Trophoblast cell (in vitro differentiated cells and primary cell): ENCODE results near the gene HLA-DQB1. TPM values are rescaled to one million over a fixed set of nuclear protein-coding genes. Genes with fewer than 3 reads are reported as not detected.
"Not testable (repeated sequence)": the region's sequence is repeated elsewhere in the genome, so short reads cannot be mapped to it uniquely, and the experiment has no call there.

Experiments
- DNase-seq, 2 donors: peaks; one replicate each; pipeline ENCODE4 v3.0.0-alpha.2; 2016
- H2AFZ ChIP-seq: 2 replicates; pipeline ENCODE4 v1.6.1; 2013; ENCODE audit warnings: low read length, moderate library complexity, mild to moderate bottlenecking; ENCODE audit not compliant: insufficient read depth, poor library complexity
- H2AK5ac ChIP-seq: 2 replicates; pipeline ENCODE4 v1.6.1; 2013; ENCODE audit warnings: mild to moderate bottlenecking, low read length
- H2BK120ac ChIP-seq: 2 replicates; pipeline ENCODE4 v1.6.1; 2013; ENCODE audit warnings: low read length, mild to moderate bottlenecking, moderate library complexity; ENCODE audit not compliant: insufficient read depth, poor library complexity
- H2BK12ac ChIP-seq: 2 replicates; pipeline ENCODE4 v1.6.1; 2013; ENCODE audit warnings: mild to moderate bottlenecking, low read length, moderate library complexity
- H2BK5ac ChIP-seq: 2 replicates; pipeline ENCODE4 v1.6.1; 2013; ENCODE audit warnings: low read length, low read depth, moderate library complexity, mild to moderate bottlenecking; ENCODE audit not compliant: poor library complexity
- H3K14ac ChIP-seq: 2 replicates; pipeline ENCODE4 v1.6.1; 2013; ENCODE audit warnings: mild to moderate bottlenecking, low read length
- H3K18ac ChIP-seq: 2 replicates; pipeline ENCODE4 v1.6.1; 2013; ENCODE audit warnings: mild to moderate bottlenecking, low read length
- H3K23ac ChIP-seq: 2 replicates; pipeline ENCODE4 v1.6.1; 2013; ENCODE audit warnings: low read length
- H3K27ac ChIP-seq: 2 replicates; pipeline ENCODE4 v1.5.1; 2013; ENCODE audit warnings: low read depth, mild to moderate bottlenecking, inconsistent platforms, low read length, moderate library complexity
- H3K27me3 ChIP-seq: 2 replicates; pipeline ENCODE4 v1.6.1; 2013; ENCODE audit warnings: inconsistent platforms, mild to moderate bottlenecking, low read length, moderate library complexity; ENCODE audit not compliant: insufficient read depth
- H3K36me3 ChIP-seq, 2 experiments: 1 replicate in 1 of 2; 2 replicates in 1 of 2; pipeline ENCODE4 v1.6.1; 2013; ENCODE audit warnings: low read length in 2 of 2, mild to moderate bottlenecking in 2 of 2, moderate library complexity in 1 of 2; ENCODE audit not compliant: insufficient read depth in 2 of 2, control insufficient read depth in 1 of 2
- H3K4ac ChIP-seq: 2 replicates; pipeline ENCODE4 v1.6.1; 2013; ENCODE audit warnings: low read depth, mild to moderate bottlenecking, low read length, moderate library complexity
- H3K4me1 ChIP-seq, 2 experiments: 1 replicate in 1 of 2; 2 replicates in 1 of 2; pipeline ENCODE4 v1.6.1; 2013; ENCODE audit warnings: low read length in 2 of 2, mild to moderate bottlenecking in 2 of 2, moderate library complexity in 1 of 2; ENCODE audit not compliant: insufficient read depth in 2 of 2, control insufficient read depth in 1 of 2
- H3K4me2 ChIP-seq: 2 replicates; pipeline ENCODE4 v1.6.1; 2013; ENCODE audit warnings: inconsistent platforms, mild to moderate bottlenecking, low read length, moderate library complexity
- H3K4me3 ChIP-seq: 2 replicates; pipeline ENCODE4 v1.5.1; 2013; ENCODE audit warnings: mild to moderate bottlenecking, low read depth, low read length, inconsistent platforms
- H3K79me1 ChIP-seq: one replicate; pipeline ENCODE4 v1.6.1; 2013; ENCODE audit warnings: low read length
- H3K79me2 ChIP-seq: 2 replicates; pipeline ENCODE4 v1.6.1; 2013; ENCODE audit warnings: low read length, mild to moderate bottlenecking; ENCODE audit not compliant: control insufficient read depth, insufficient read depth, poor library complexity
- H3K9ac ChIP-seq: 2 replicates; pipeline ENCODE4 v1.6.1; 2013; ENCODE audit warnings: mild to moderate bottlenecking, low read length
- H3K9me3 ChIP-seq: 2 replicates; pipeline ENCODE4 v1.6.1; 2013; ENCODE audit warnings: low read depth, mild to moderate bottlenecking, control low read depth, inconsistent platforms, low read length; ENCODE audit not compliant: insufficient read depth
- H4K12ac ChIP-seq: 2 replicates; pipeline ENCODE4 v1.6.1; 2013; ENCODE audit warnings: low read depth, mild to moderate bottlenecking, low read length, moderate library complexity
- H4K8ac ChIP-seq: 2 replicates; pipeline ENCODE4 v1.6.1; 2013; ENCODE audit warnings: low read depth, mild to moderate bottlenecking, low read length, moderate library complexity
- H4K91ac ChIP-seq: one replicate; pipeline ENCODE4 v1.6.1; 2013; ENCODE audit warnings: low read depth, mild to moderate bottlenecking, low read length, moderate library complexity
- WGBS: extraction: QIAGEN DNeasy Blood & Tissue Kit; methylation state at CpG from one replicate; pipeline ENCODE4 v1.1.7; 2013; ENCODE audit warnings: missing lambda C conversion rate; ENCODE audit not compliant: insufficient read length, insufficient coverage; ENCODE audit errors: extremely low coverage; 5-methylcytosine and 5-hydroxymethylcytosine counted together
- polyA plus RNA-seq: library from polyadenylated mRNA; stranded (reverse); fragments of 200-250 nt; gene quantifications from 2 replicates; pipeline ENCODE4 v1.2.3, GENCODE V29; 2013

Gene HLA-DQB1
- polyA plus RNA-seq = 0.14 and 0.15 TPM in 2 replicates

- WGBS = no CpG with 5 or more reads among the region's 16 CpGs
These were observed at the start of gene HLA-DQB1 for GRCh38 chr6:32666420-32667300. Gene HLA-DQB1 (minus strand): TSS chr6:32666657. CDS start chr6:32666607, 50 bp downstream.

GRCh38 chr6:32713241-32713640, 46.8 kb upstream of the HLA-DQB1 start:
- Histone ChIP-seq H3K4me2 (no peak overlapping the region), H3K9me3 (no peaks in the 10 kb centered on the region), H4K12ac (no peak overlapping the region), H3K4me3 (no peak overlapping the region), H2BK5ac (no peak overlapping the region), H3K23ac (no peak overlapping the region), H3K79me2 (no peaks in the 10 kb centered on the region), H4K8ac (no peak overlapping the region), H3K14ac (no peak overlapping the region), H3K27ac (no peak overlapping the region), H4K91ac (no peak overlapping the region), H2AK5ac (no peak overlapping the region), H3K4me1 (no peaks in the 10 kb centered on the region), H3K36me3 (no peaks in the 10 kb centered on the region), H2BK12ac (no peak overlapping the region), H3K79me1 (no peaks in the 10 kb centered on the region), H2BK120ac (no peak overlapping the region), H2AFZ (no peak overlapping the region), H3K4ac (no peak overlapping the region), H3K9ac (no peak overlapping the region), H3K18ac (no peak overlapping the region), H3K27me3 (no peaks in the 10 kb centered on the region)
- no peak for DNase-seq

More at GRCh38 chr6:32666420-32667300, at the start of gene HLA-DQB1:
- Histone ChIP-seq H3K4me3 (no peak within 1 kb of the TSS), H4K91ac (no peak within 1 kb of the TSS), H2AFZ (no peak within 1 kb of the TSS), H3K4ac (no peak within 1 kb of the TSS), H3K14ac (no peak within 1 kb of the TSS), H4K12ac (no peak within 1 kb of the TSS), H2BK5ac (no peak within 1 kb of the TSS), H4K8ac (no peak within 1 kb of the TSS), H3K4me1 (no peaks in the 10 kb centered on the region), H3K9me3 (no peaks in the 10 kb centered on the region), H3K4me2 (peak within 1 kb of the TSS; percentile 27), H3K18ac (no peak within 1 kb of the TSS), H3K79me1 (no peaks in the 10 kb centered on the region), H3K23ac (no peak within 1 kb of the TSS), H2BK12ac (no peak within 1 kb of the TSS), H3K27ac (no peak within 1 kb of the TSS), H3K27me3 (no peaks in the 10 kb centered on the region), H2AK5ac (no peak within 1 kb of the TSS), H3K9ac (no peak within 1 kb of the TSS), H2BK120ac (no peak within 1 kb of the TSS), H3K36me3 (no peaks in the 10 kb centered on the region), H3K79me2 (no peaks in the 10 kb centered on the region)
- DNase-seq = peak; percentile 18 to 52

- Histone ChIP-seq H3K9ac (no peak overlapping the region), H3K23ac (no peak overlapping the region), H3K9me3 (no peaks in the 10 kb centered on the region), H2BK120ac (no peak overlapping the region), H3K36me3 (no peaks in the 10 kb centered on the region), H3K27me3 (no peaks in the 10 kb centered on the region), H2AK5ac (no peak overlapping the region), H3K4me1 (no peaks in the 10 kb centered on the region), H3K27ac (no peak overlapping the region), H2AFZ (no peak overlapping the region), H3K79me2 (no peaks in the 10 kb centered on the region), H3K4me2 (no peak overlapping the region), H4K12ac (no peak overlapping the region), H3K79me1 (no peaks in the 10 kb centered on the region), H3K18ac (no peak overlapping the region), H4K8ac (no peak overlapping the region), H2BK12ac (no peak overlapping the region), H4K91ac (no peak overlapping the region), H2BK5ac (no peak overlapping the region), H3K14ac (no peak overlapping the region), H3K4me3 (no peak overlapping the region), H3K4ac (no peak overlapping the region)
- no peak for DNase-seq
These were observed 43.2 kb upstream of the HLA-DQB1 start for GRCh38 chr6:32709625-32710024.

- H4K12ac ChIP-seq, H3K9ac ChIP-seq, H4K91ac ChIP-seq, H2BK5ac ChIP-seq, H3K4me2 ChIP-seq, H2BK12ac ChIP-seq, H3K4me1 ChIP-seq, H3K27me3 ChIP-seq, H3K9me3 ChIP-seq, H3K36me3 ChIP-seq, H3K14ac ChIP-seq, H4K8ac ChIP-seq, H3K23ac ChIP-seq, H2BK120ac ChIP-seq, H3K79me2 ChIP-seq, H3K27ac ChIP-seq, H3K4ac ChIP-seq, H2AK5ac ChIP-seq, H3K79me1 ChIP-seq, H2AFZ ChIP-seq, DNase-seq, H3K4me3 ChIP-seq, H3K18ac ChIP-seq: not testable (repeated sequence)
- no CpG with 5 or more reads among the region's 3 CpGs for WGBS
These were observed 38.7 kb upstream of the HLA-DQB1 start for GRCh38 chr6:32705164-32705563.
